T-helper 2 cell treated with Interferon-gamma antibody and Interleukin-4, amounts not matched to agents 100 ng/mL and 5 ng/mL, for 36 hours (primary cell): Measurements from ENCODE around the gene CGB3. TPM values are rescaled to one million over a fixed set of nuclear protein-coding genes. Genes with fewer than 3 reads are reported as not detected.
"Not testable (repeated sequence)": the region's sequence is repeated elsewhere in the genome, so short reads cannot be mapped to it uniquely, and the experiment has no call there.

Experiments used
- intact Hi-C: fragments of 100-400 bp; cut with micrococcal nuclease; formaldehyde crosslinking; loops from one replicate; pipeline ENCODE4 v1.15.1; 2023
- total RNA-seq: library from RNA; stranded (reverse); gene quantifications from 2 replicates; pipeline ENCODE4 v1.2.3, GENCODE V29; 2022

CGB3 gene
- not detected in 2 replicates for total RNA-seq

GRCh38 chr19:49024233-49024632 is at the start of gene CGB3:
TSS of gene CGB3 (minus strand) at chr19:49024333. CDS start at chr19:49023971, 362 bp downstream.
- intact Hi-C loops: not testable (repeated sequence)

- intact Hi-C loops: no loop called here
Measured at GRCh38 chr19:49071860-49072547, 47.9 kb upstream of the CGB3 start.

- intact Hi-C loops: no loop called here
Measured at GRCh38 chr19:49070416-49070815, 46.3 kb upstream of the CGB3 start.

- intact Hi-C loops: no loop called here
Measured at GRCh38 chr19:49069026-49069425, 44.9 kb upstream of the CGB3 start.

GRCh38 chr19:49067554-49067953 is 43.4 kb upstream of the CGB3 start:
- intact Hi-C loops: no loop called here

GRCh38 chr19:49065905-49066512 is 41.9 kb upstream of the CGB3 start:
- intact Hi-C loops: no loop called here

GRCh38 chr19:49064768-49065611 is 40.9 kb upstream of the CGB3 start, which contains the start of gene NTF4:
TSS of gene NTF4 (minus strand) at chr19:49064818. CDS start at chr19:49061997, 2,821 bp downstream.
- intact Hi-C loops: no loop called here

- intact Hi-C loops: no loop called here
Measured at GRCh38 chr19:49064029-49064629, 40.0 kb upstream of the CGB3 start.

GRCh38 chr19:49061445-49061844 is 37.3 kb upstream of the CGB3 start:
- intact Hi-C loops: no loop called here

GRCh38 chr19:49061000-49061399 is 36.9 kb upstream of the CGB3 start:
- intact Hi-C loops: no loop called here

- intact Hi-C loops: no loop called here
Measured at GRCh38 chr19:49059053-49059452, 34.9 kb upstream of the CGB3 start.

GRCh38 chr19:49058562-49058961 is 34.4 kb upstream of the CGB3 start:
- intact Hi-C loops: no loop called here

- intact Hi-C loops: no loop called here
Measured at GRCh38 chr19:49057636-49058234, 33.6 kb upstream of the CGB3 start, which contains the start of gene CGB7. TSS of gene CGB7 (minus strand) at chr19:49057749. CDS start at chr19:49055375, 2,374 bp downstream.

- intact Hi-C loops: not testable (repeated sequence)
Measured at GRCh38 chr19:49056902-49057596, 32.9 kb upstream of the CGB3 start.

GRCh38 chr19:49056101-49056901 is 32.2 kb upstream of the CGB3 start:
- intact Hi-C loops: no loop called here

- intact Hi-C loops: not testable (repeated sequence)
Measured at GRCh38 chr19:49050376-49051033, 26.4 kb upstream of the CGB3 start.

- intact Hi-C loops: not testable (repeated sequence)
Measured at GRCh38 chr19:49049834-49050233, 25.7 kb upstream of the CGB3 start.

GRCh38 chr19:49049011-49049410 is 24.9 kb upstream of the CGB3 start, which contains the start of gene CGB8:
TSS of gene CGB8 (minus strand) at chr19:49049111. CDS start at chr19:49048739, 372 bp downstream.
- intact Hi-C loops: not testable (repeated sequence)

- intact Hi-C loops: not testable (repeated sequence)
Measured at GRCh38 chr19:49043548-49043947, 19.4 kb upstream of the CGB3 start, which contains the start of gene CGB5. TSS of gene CGB5 (plus strand) at chr19:49043848. CDS start at chr19:49044210, 362 bp downstream.
